Tibial artery (tissue), 4 donors: ENCODE results near the gene RALGAPA2.

Experiments used
- DNase-seq, 2 donors: peaks; one replicate each; pipeline ENCODE4 v3.0.0-alpha.2; 2019
- H3K27ac ChIP-seq, 2 donors: fragments of 200-600 bp; sonication (generic) in 1 of 2; 1 replicate in 1 of 2; 2 replicates in 1 of 2; pipeline ENCODE4 v1.5.1; 2018 to 2019; ENCODE audit warnings: mild to moderate bottlenecking in 1 of 2
- H3K27me3 ChIP-seq, 2 donors: fragments of 200-600 bp; sonication (generic) in 1 of 2; one replicate each; pipeline versions ENCODE4 v1.5.1 to v1.6.0; 2016 to 2019
- H3K36me3 ChIP-seq, 3 donors: fragments of 200-600 bp; sonication (generic) in 2 of 3; one replicate each; pipeline ENCODE4 v1.5.1; 2016 to 2019; ENCODE audit warnings: mild to moderate bottlenecking in 2 of 3
- H3K4me1 ChIP-seq, 4 donors: fragments of 200-600 bp; sonication (generic) in 2 of 4; 1 replicate in 3 of 4; 2 replicates in 1 of 4; pipeline ENCODE4 v1.5.1; 2016 to 2019
- H3K4me3 ChIP-seq, 2 donors: fragments of 200-600 bp; sonication (generic) in 1 of 2; 1 replicate in 1 of 2; 2 replicates in 1 of 2; pipeline ENCODE4 v1.5.1; 2018 to 2019; ENCODE audit warnings: mild to moderate bottlenecking in 2 of 2
- H3K9me3 ChIP-seq, 3 donors: fragments of 200-600 bp; sonication (generic) in 1 of 3; one replicate each; pipeline ENCODE4 v1.5.1; 2016 to 2019
- intact Hi-C: fragments of 100-400 bp; cut with DNase I; formaldehyde crosslinking; loops from one replicate; pipeline ENCODE4 v1.15.0; 2023; ENCODE audit warnings: low total_unique reads
- TF ChIP-seq, protein P1 (sequence below), 2 experiments: fragments of 200-600 bp in 1 of 2; fragments of 450-650 bp in 1 of 2; IDR thresholded peaks; one replicate each; pipeline ENCODE4 v1.5.1; 2017 to 2019; ENCODE audit warnings: antibody characterized with exemption in 2 of 2, mild to moderate bottlenecking in 1 of 2, moderate library complexity in 1 of 2

Gene RALGAPA2

DNA sequence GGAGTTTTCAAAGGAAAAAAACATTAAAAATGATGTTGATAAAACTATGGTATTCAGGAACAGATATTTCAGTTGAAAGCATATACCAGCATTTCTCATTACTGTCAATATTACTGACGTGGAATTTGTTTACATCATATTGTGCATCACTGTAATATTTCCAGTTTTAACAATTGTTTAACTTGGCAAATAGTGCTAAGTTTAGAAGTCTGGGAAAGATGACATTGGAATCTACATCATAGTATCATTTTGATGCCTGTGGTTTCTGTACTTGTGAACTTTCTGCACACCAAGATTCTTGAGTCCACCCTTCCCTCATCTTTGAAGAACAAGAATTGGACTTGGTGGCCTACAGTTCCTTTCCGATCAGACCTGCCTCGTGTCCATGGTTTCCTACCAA, 98.1 kb downstream of the RALGAPA2 start:
- H3K4me1 ChIP-seq: no peaks in the 10 kb centered on the region
- no peaks in the 10 kb centered on the region for H3K9me3 ChIP-seq
- no peak for DNase-seq
- H3K27me3 ChIP-seq: no peaks in the 10 kb centered on the region
- TF ChIP-seq, protein P1, sequence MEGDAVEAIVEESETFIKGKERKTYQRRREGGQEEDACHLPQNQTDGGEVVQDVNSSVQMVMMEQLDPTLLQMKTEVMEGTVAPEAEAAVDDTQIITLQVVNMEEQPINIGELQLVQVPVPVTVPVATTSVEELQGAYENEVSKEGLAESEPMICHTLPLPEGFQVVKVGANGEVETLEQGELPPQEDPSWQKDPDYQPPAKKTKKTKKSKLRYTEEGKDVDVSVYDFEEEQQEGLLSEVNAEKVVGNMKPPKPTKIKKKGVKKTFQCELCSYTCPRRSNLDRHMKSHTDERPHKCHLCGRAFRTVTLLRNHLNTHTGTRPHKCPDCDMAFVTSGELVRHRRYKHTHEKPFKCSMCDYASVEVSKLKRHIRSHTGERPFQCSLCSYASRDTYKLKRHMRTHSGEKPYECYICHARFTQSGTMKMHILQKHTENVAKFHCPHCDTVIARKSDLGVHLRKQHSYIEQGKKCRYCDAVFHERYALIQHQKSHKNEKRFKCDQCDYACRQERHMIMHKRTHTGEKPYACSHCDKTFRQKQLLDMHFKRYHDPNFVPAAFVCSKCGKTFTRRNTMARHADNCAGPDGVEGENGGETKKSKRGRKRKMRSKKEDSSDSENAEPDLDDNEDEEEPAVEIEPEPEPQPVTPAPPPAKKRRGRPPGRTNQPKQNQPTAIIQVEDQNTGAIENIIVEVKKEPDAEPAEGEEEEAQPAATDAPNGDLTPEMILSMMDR (IDR thresholded peaks at IDR 0.05): no peak
- no peak overlapping the region for H3K4me3 ChIP-seq
- H3K36me3 ChIP-seq: peaks cover 0 to 34% (median 20%) of the 10 kb centered on the region in 3 donors
- intact Hi-C loops: no loop called here
- no peak overlapping the region for H3K27ac ChIP-seq

DNA sequence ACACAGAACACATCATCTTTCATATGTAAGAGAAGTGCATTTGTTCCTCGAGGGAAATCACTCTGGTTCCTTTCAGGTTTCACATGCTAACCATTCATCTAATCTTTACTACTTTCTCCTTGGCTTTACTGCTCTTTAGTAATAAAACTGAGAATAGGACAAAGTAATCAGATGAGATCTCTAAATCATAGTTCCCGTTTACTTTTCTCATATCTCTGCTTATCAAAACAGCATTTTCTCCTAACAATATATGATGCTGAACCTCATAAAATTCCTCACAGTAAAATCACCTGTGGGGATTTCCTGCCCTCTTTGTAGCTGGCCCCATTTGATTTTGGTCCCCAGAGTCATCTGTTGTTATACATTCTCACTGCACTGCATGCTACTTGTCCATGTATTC, 100.2 kb downstream of the RALGAPA2 start:
- Histone ChIP-seq H3K9me3 (no peaks in the 10 kb centered on the region), H3K27me3 (no peaks in the 10 kb centered on the region), H3K27ac (no peak overlapping the region), H3K4me3 (no peak overlapping the region), H3K36me3 (peaks cover 0 to 28% (median 20%) of the 10 kb centered on the region in 3 donors), H3K4me1 (no peaks in the 10 kb centered on the region)
- intact Hi-C loops: no loop called here
- TF ChIP-seq, protein P1 (IDR thresholded peaks at IDR 0.05): no peak
- no peak for DNase-seq

DNA sequence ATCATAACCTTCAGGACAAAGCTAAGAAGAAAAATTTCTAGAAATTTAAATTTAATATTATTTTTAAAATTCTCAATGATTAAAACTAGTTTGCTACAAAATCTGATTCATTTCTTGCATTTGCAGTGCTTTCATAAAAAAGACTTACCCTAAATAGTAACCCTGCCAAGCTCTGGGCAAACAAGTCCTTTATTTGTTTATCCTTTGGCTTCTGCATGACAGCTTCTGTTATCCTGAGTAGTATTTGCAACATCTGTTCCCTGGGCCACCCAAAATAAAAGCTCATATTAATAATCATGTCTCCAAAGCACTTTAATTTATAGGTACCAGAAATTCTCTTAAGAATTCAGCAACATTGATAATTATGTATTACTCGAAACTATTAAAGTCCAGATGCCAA, 101.3 kb downstream of the RALGAPA2 start:
- Histone ChIP-seq H3K27ac (no peak overlapping the region), H3K36me3 (peaks cover 0 to 20% (median 20%) of the 10 kb centered on the region in 3 donors), H3K27me3 (no peaks in the 10 kb centered on the region), H3K9me3 (no peaks in the 10 kb centered on the region), H3K4me1 (no peaks in the 10 kb centered on the region), H3K4me3 (no peak overlapping the region)
- intact Hi-C loops: no loop called here
- no peak for DNase-seq
- TF ChIP-seq, protein P1 (IDR thresholded peaks at IDR 0.05): no peak

DNA sequence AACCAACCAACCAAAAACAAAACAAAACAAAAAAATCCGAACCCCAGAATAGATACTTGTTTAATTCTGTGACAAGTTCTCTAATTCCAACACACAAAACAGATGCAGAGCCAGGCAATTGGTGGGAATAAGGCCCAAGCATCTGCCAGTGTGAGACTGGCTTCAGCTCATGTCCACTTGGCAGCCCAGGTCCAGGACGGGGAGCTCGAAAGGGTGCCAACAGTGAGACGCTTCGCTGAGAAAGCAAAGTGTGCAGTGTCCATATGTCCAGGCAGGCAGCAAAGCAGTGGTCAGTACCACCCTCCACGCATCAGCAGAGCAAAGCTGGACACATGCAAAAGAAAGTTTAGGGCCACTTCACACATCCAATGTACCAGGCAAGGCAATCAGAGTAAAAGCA, 102.9 kb downstream of the RALGAPA2 start:
- no peak for DNase-seq
- H3K27ac ChIP-seq: no peak overlapping the region
- peaks cover 0 to 19% (median 13%) of the 10 kb centered on the region in 3 donors for H3K36me3 ChIP-seq
- H3K9me3 ChIP-seq: no peaks in the 10 kb centered on the region
- no peaks in the 10 kb centered on the region for H3K27me3 ChIP-seq
- TF ChIP-seq, protein P1 (IDR thresholded peaks at IDR 0.05): no peak
- no peaks in the 10 kb centered on the region for H3K4me1 ChIP-seq
- intact Hi-C loops: no loop called here
- no peak overlapping the region for H3K4me3 ChIP-seq

DNA sequence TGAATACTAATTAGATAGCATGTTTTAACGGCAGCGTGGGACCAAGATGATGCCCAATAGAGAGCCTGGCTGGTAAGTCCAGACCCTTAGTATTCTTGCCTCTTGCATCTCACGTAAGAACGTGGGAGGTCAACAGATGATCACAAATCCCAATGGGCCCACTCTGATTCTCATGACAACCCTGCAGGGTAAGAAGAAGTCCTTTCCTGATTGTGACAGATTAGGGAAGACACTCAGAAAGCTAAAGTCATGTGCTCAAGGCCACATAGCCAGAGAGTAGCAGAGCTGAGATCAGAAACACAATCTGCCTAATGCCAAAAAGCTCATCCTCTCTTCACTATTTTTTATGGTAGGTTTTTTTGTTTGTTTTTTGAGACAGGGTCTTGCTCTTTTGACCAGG, 103.8 kb downstream of the RALGAPA2 start:
- intact Hi-C loops: no loop called here
- H3K36me3 ChIP-seq: peaks cover 0 to 21% (median 13%) of the 10 kb centered on the region in 3 donors

More for the DNA sequence above, 103.8 kb downstream of the RALGAPA2 start:
- no peaks in the 10 kb centered on the region for H3K27me3 ChIP-seq
- H3K9me3 ChIP-seq: no peaks in the 10 kb centered on the region
- H3K4me3 ChIP-seq: no peak overlapping the region
- H3K27ac ChIP-seq: no peak overlapping the region
- no peaks in the 10 kb centered on the region for H3K4me1 ChIP-seq
- TF ChIP-seq, protein P1 (IDR thresholded peaks at IDR 0.05): no peak
- DNase-seq: no peak
